Heart left ventricle (tissue), 13 donors: ENCODE data around the gene CT47C1.

Experiments
- CTCF ChIP-seq, 12 donors: fragments of 200-600 bp; sonication (generic) in 4 of 12; IDR thresholded peaks; one replicate each; pipeline versions ENCODE4 v1.5.0 to v1.8.0; 2018 to 2022; ENCODE audit warnings: antibody characterized with exemption in 12 of 12, mild to moderate bottlenecking in 5 of 12
- POLR2A ChIP-seq, 2 donors: fragments of 450-650 bp; IDR thresholded peaks; one replicate each; pipeline ENCODE4 v1.6.1; 2017; ENCODE audit warnings: antibody characterized with exemption in 2 of 2, mild to moderate bottlenecking in 2 of 2, moderate library complexity in 2 of 2
- donor health status: ischemic (EF 13 %, LVEDD 7.1; RV severe dilation, severe dysfunction).
- donor health status: DM: no; HTN: yes; CAD: no.
- donor health status: DM: no; HTN: no; CAD: no.
- donor health status: ischemic (EF 25% LVEDD 6.9; RV normal size, moderate dysfunction).
- donor health status: ischemic (EF 25% LVEDD 5.7; RV mildly dilated, moderate dysfunction).
- donor health status: ischemic (EF 35%, LVEDD 5.7; RV mildly dilated, moderate dysfunction).
- donor health status: nonischemic (EF 11% LVEDD 7.7; RV severe dilation, severe dysfunction).
- donor health status: DM: yes; HTN: yes; CAD: no.
- donor health status: PGD.
- donor health status: ischemic (EF 29% LVEDD 5.4; RV normal size, mild dysfunction).
- donor health status: nonischemic (EF 23%, LVEDD 6.1; RV moderate dilation, normal function).

DNA sequence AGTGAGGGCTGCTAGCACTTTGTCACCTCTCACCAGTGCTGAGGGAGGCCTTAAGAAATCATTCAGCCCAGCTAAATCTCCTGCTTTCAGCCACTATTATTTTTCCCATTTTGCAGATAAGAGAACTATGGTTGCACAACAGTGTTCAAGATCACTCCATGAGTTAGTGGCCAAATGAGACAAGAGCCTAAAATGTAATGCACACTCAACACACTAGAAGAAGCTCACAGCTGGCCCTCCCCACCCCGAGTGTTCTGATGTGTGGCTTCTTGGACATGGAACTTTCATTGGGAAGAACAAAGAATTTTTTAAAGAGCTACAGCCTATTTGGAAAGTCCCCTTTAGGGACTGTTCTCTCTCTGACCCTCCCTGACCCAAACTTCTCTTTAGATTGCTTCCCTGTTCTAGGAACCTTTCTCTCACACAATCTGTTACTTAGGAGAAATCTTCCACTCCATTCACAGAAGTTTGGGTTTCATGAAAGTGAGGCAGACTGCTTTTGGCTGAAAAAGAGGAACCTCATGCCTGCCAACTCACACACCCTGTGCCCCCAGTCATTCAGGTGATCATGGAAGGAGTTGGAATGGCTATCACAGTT, 44.0 kb upstream of the CT47C1 start:
- TF ChIP-seq CTCF (IDR thresholded peaks at IDR 0.05) (no peak), POLR2A (IDR thresholded peaks at IDR 0.05) (no peak)
